HL-60 (cell line): ENCODE data around the gene DOC2B.
A peak's percentile ranks its signal among the peaks of the same experiment; 100 is the strongest.

Experiments used
- DNase-seq, 2 experiments: peaks; one replicate each; pipeline ENCODE4 v3.0.0-alpha.2; 2010 to 2020; ENCODE audit warnings: low read depth in 1 of 2, low spot score in 1 of 2
- H3K27ac ChIP-seq: fragments of 250-450 bp; sonication (Bioruptor Pico); replicated peaks from 2 replicates; pipeline ENCODE4 v1.5.1; 2020; ENCODE audit warnings: mild to moderate bottlenecking, moderate library complexity
- H3K27me3 ChIP-seq: fragments of 250-450 bp; sonication (Bioruptor Pico); 2 replicates; pipeline ENCODE4 v1.5.1; 2021; ENCODE audit warnings: mild to moderate bottlenecking, moderate library complexity; ENCODE audit not compliant: insufficient read depth, poor library complexity, severe bottlenecking
- H3K4me3 ChIP-seq: replicated peaks from 2 replicates; pipeline ENCODE4 v1.5.1; 2011; ENCODE audit warnings: mild to moderate bottlenecking, control low read depth, low read length; ENCODE audit not compliant: insufficient read depth
- GABPA ChIP-seq: IDR thresholded peaks from 2 replicates; pipeline ENCODE4 v1.6.1; 2012; ENCODE audit warnings: low read depth
- POLR2AphosphoS5 ChIP-seq: IDR thresholded peaks from 2 replicates; pipeline ENCODE4 v1.6.1; 2012; ENCODE audit warnings: low read depth
- SPI1 ChIP-seq: IDR thresholded peaks from 2 replicates; pipeline ENCODE4 v1.6.1; 2012; ENCODE audit warnings: low read depth, mild to moderate bottlenecking, borderline replicate concordance
- TF ChIP-seq, protein P1 (sequence below): IDR thresholded peaks from one replicate; pipeline ENCODE4 v1.5.1; 2011; ENCODE audit warnings: low read length, control low read depth, inconsistent platforms; ENCODE audit not compliant: insufficient read depth
- TF ChIP-seq, protein P2 (sequence below): IDR thresholded peaks from 2 replicates; pipeline ENCODE4 v1.6.1; 2012; ENCODE audit warnings: low read depth; ENCODE audit not compliant: insufficient replicate concordance

The DOC2B gene

DNA sequence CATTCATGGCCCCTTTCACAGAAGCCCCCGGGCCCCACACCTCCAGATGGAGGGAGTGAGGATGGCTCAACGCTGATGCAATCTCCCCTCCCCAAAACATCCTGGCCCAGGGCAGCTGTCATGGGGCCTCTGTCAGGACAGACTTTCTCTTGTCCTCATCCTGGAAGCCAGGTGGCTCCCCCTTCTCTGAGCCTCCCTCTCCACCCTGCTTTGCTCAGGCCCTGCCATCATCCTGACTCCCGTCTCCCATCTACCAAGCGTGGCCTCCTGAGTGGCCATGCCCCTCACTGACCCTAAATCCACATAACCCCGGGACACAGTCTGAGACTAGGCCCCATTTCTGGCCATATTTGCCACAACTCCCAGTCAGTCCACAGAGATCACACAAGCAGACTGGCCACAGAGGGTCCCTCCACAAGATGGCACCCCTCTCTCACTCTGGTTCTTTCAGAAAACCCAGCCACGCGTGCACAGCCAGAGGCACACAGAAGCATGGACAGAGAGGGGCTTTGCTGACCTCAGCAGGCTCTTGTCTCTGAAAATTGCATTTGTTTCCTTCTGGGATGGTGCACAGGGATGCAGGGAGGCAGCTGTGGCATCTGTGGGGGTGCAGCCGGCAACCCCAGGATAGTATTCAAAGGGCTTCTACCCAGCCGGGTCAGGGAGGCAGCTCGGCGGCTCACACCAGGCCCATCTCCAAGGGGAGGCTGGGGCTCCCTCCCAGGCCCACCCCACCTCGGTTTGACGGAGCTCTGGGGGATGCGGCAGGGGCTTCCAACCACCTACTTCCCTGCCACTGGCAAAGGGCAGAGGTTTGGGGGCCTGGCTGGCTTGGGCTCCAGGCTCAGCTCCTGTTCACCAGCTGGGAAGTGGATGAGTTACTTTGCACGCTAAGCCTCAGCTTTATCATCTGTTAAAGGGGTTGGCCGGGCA lies 16.9 kb downstream of the DOC2B start:
- peak in 1 of 2 experiments; percentile 14 for DNase-seq
- H3K27ac ChIP-seq = no peak overlapping the region
- TF ChIP-seq POLR2AphosphoS5 (no peak), SPI1 (no peak)
- TF ChIP-seq, protein P1, sequence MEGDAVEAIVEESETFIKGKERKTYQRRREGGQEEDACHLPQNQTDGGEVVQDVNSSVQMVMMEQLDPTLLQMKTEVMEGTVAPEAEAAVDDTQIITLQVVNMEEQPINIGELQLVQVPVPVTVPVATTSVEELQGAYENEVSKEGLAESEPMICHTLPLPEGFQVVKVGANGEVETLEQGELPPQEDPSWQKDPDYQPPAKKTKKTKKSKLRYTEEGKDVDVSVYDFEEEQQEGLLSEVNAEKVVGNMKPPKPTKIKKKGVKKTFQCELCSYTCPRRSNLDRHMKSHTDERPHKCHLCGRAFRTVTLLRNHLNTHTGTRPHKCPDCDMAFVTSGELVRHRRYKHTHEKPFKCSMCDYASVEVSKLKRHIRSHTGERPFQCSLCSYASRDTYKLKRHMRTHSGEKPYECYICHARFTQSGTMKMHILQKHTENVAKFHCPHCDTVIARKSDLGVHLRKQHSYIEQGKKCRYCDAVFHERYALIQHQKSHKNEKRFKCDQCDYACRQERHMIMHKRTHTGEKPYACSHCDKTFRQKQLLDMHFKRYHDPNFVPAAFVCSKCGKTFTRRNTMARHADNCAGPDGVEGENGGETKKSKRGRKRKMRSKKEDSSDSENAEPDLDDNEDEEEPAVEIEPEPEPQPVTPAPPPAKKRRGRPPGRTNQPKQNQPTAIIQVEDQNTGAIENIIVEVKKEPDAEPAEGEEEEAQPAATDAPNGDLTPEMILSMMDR = no peak

DNA sequence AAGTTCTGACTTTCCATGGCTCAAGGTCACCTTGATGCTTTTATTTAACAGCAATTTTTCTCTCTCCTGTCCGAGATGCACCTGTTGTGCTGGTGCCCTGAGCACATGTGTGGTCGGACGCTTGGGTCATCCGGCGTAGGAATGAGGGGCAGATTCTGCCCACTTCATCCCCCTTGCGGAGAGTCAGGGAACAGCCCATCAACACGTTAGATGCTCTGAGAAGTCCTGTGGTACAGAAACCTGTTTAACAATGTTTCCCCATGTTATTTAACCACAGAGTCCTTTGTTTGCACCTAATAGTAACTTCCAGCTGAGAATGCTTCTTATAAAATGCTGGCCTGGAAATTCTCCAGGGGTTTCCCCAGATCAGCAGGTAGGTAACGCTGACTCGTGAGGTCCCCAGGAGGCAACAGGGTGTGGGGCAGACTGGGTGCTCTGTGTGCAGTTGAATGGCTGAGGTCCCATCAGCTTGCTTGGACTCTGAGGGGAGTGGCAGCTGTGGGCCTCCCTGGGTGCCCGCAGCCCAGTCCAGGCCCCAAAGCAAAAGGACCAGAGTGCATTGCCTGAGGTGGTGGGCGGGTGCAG lies 17.8 kb downstream of the DOC2B start:
- no peak for DNase-seq
- H3K27me3 ChIP-seq = no peaks in the 10 kb centered on the region
- H3K27ac ChIP-seq = no peak overlapping the region
- H3K4me3 ChIP-seq = no peak overlapping the region
- TF ChIP-seq, protein P1 = no peak
- no peak for TF ChIP-seq GABPA
- TF ChIP-seq SPI1 = no peak
- TF ChIP-seq POLR2AphosphoS5 = no peak
- TF ChIP-seq, protein P2, sequence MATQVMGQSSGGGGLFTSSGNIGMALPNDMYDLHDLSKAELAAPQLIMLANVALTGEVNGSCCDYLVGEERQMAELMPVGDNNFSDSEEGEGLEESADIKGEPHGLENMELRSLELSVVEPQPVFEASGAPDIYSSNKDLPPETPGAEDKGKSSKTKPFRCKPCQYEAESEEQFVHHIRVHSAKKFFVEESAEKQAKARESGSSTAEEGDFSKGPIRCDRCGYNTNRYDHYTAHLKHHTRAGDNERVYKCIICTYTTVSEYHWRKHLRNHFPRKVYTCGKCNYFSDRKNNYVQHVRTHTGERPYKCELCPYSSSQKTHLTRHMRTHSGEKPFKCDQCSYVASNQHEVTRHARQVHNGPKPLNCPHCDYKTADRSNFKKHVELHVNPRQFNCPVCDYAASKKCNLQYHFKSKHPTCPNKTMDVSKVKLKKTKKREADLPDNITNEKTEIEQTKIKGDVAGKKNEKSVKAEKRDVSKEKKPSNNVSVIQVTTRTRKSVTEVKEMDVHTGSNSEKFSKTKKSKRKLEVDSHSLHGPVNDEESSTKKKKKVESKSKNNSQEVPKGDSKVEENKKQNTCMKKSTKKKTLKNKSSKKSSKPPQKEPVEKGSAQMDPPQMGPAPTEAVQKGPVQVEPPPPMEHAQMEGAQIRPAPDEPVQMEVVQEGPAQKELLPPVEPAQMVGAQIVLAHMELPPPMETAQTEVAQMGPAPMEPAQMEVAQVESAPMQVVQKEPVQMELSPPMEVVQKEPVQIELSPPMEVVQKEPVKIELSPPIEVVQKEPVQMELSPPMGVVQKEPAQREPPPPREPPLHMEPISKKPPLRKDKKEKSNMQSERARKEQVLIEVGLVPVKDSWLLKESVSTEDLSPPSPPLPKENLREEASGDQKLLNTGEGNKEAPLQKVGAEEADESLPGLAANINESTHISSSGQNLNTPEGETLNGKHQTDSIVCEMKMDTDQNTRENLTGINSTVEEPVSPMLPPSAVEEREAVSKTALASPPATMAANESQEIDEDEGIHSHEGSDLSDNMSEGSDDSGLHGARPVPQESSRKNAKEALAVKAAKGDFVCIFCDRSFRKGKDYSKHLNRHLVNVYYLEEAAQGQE = no peak

More for the DNA sequence above, 16.9 kb downstream of the DOC2B start:
- Histone ChIP-seq H3K4me3 (no peak overlapping the region), H3K27me3 (no peaks in the 10 kb centered on the region)

DNA sequence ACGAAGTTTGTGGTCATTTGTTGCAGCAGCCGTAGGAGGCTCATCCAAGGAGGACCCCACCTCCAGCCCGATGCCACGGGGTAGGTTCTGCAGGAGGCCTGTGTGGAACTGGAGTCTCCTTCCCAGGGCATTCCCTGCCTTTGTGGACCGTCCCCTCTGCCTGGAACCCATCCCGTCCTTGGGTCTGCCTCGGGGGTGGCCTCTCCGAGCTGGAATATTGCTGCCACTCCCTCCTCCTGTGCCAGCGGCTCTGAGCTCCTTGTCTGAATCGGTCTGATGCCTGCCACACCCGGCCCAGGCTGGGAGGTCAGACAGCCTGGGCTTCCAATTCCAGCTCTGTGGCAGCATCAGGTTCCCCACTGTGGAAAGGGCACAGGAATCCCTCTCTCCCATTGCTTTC lies 18.8 kb downstream of the DOC2B start:
- H3K27ac ChIP-seq = no peak overlapping the region
- H3K27me3 ChIP-seq = no peaks in the 10 kb centered on the region
- DNase-seq = no peak
- TF ChIP-seq POLR2AphosphoS5 (no peak), SPI1 (no peak), GABPA (no peak)
- TF ChIP-seq, protein P2 = no peak
- TF ChIP-seq, protein P1 = no peak
- no peak overlapping the region for H3K4me3 ChIP-seq
